Stimulated activated CD4-positive, alpha-beta T cell treated with anti-CD3 and anti-CD28 coated beads, Interleukin-1b, Interleukin-23, amount 100 ng/mL, for 48 hours (primary cell): ENCODE results near the gene PRKAB1.

Source experiments
- DNase-seq: peaks from one replicate; pipeline ENCODE4 v3.0.0-alpha.2; 2020

The PRKAB1 gene

GRCh38 chr12:119664642-119665041 is 3.3 kb upstream of the PRKAB1 start:
- DNase-seq: no peak

GRCh38 chr12:119665164-119665929 is 2.6 kb upstream of the PRKAB1 start:
- DNase-seq: no peak

GRCh38 chr12:119666226-119666795 is 1.6 kb upstream of the PRKAB1 start:
- no peak for DNase-seq

GRCh38 chr12:119666900-119667576 is 895 bp upstream of the PRKAB1 start:
- no peak for DNase-seq

- no peak for DNase-seq
Observed at GRCh38 chr12:119668324-119668841, 450 bp downstream of the PRKAB1 start.

- DNase-seq: no peak
Observed at GRCh38 chr12:119669744-119670472, 2.0 kb downstream of the PRKAB1 start.

GRCh38 chr12:119671070-119671469 is 3.1 kb downstream of the PRKAB1 start:
- DNase-seq: no peak

GRCh38 chr12:119672194-119672593 is 4.3 kb downstream of the PRKAB1 start:
- DNase-seq: no peak

GRCh38 chr12:119673634-119674033 is 5.7 kb downstream of the PRKAB1 start:
- no peak for DNase-seq

- DNase-seq: no peak
Observed at GRCh38 chr12:119674560-119674959, 6.6 kb downstream of the PRKAB1 start.

GRCh38 chr12:119676022-119676421 is 8.1 kb downstream of the PRKAB1 start:
- DNase-seq: no peak

- DNase-seq: no peak
Observed at GRCh38 chr12:119676573-119676972, 8.6 kb downstream of the PRKAB1 start.

- DNase-seq: no peak
Observed at GRCh38 chr12:119678459-119678858, 10.5 kb downstream of the PRKAB1 start.

GRCh38 chr12:119679081-119679480 is 11.1 kb downstream of the PRKAB1 start:
- DNase-seq: no peak

- no peak for DNase-seq
Observed at GRCh38 chr12:119679490-119679889, 11.6 kb downstream of the PRKAB1 start.

GRCh38 chr12:119681111-119681510 is 13.2 kb downstream of the PRKAB1 start:
- no peak for DNase-seq

GRCh38 chr12:119681728-119682638 is 14.1 kb downstream of the PRKAB1 start:
- no peak for DNase-seq

GRCh38 chr12:119682639-119683252 is 14.8 kb downstream of the PRKAB1 start:
- DNase-seq: no peak

GRCh38 chr12:119683413-119683812 is 15.5 kb downstream of the PRKAB1 start:
- DNase-seq: no peak

- no peak for DNase-seq
Observed at GRCh38 chr12:119683816-119684215, 15.9 kb downstream of the PRKAB1 start.

GRCh38 chr12:119684711-119685369 is 16.9 kb downstream of the PRKAB1 start:
- no peak for DNase-seq
